Measurements from ENCODE around the gene KLF11.

GRCh38 chr2:9997936-9998335 lies 45.4 kb upstream of the KLF11 start:
- TF ChIP-seq NR0B1 (IDR thresholded peaks at IDR 0.05; ENCODE audit: partially characterized antibody): no peak
- TF ChIP-seq MXI1 (IDR thresholded peaks at IDR 0.05; ENCODE audit: low read depth, low read length): no peak
- no peak for TF ChIP-seq ZNF740 (CRISPR knock-in tag; IDR thresholded peaks at IDR 0.05)
- TF ChIP-seq ZNF740 (tag; IDR thresholded peaks at IDR 0.05): no peak
- no peak for TF ChIP-seq BHLHE40 (IDR thresholded peaks at IDR 0.05; ENCODE audit: low read length)
- no peak for TF ChIP-seq POLR2AphosphoS5 (IDR thresholded peaks at IDR 0.05; ENCODE audit: control insufficient read depth, insufficient read depth, low read depth, low read length)
- no peak for TF ChIP-seq ZNF830 (CRISPR knock-in tag; IDR thresholded peaks at IDR 0.05)
- TF ChIP-seq JUN (IDR thresholded peaks at IDR 0.05; ENCODE audit: borderline replicate concordance, low read depth, low read length): no peak
- TF ChIP-seq JUN (CRISPR knock-in tag; IDR thresholded peaks at IDR 0.05; ENCODE audit: borderline replicate concordance): no peak
- no peak for TF ChIP-seq ELK1 (CRISPR knock-in tag; IDR thresholded peaks at IDR 0.05)
- TF ChIP-seq CTCF (IDR thresholded peaks at IDR 0.05 in 2 of 3, conservative IDR thresholded peaks at IDR 0.05 in 1 of 3; ENCODE audit: insufficient read depth in 2 of 3, low read depth in 1 of 3, low read length in 3 of 3): no peak
- TF ChIP-seq ZNF24 (IDR thresholded peaks at IDR 0.05): no peak
- no peak for TF ChIP-seq CBFA2T3 (IDR thresholded peaks at IDR 0.05)
- TF ChIP-seq ZNF232 (CRISPR knock-in tag; IDR thresholded peaks at IDR 0.05): no peak
- TF ChIP-seq IRF2 (CRISPR knock-in tag; IDR thresholded peaks at IDR 0.05): no peak
- no peak for TF ChIP-seq NR2C1 (IDR thresholded peaks at IDR 0.05)
- no peak for TF ChIP-seq NR2C1 (tag; IDR thresholded peaks at IDR 0.05)
